Uterus (tissue), 2 donors: ENCODE measurements around the gene SETD4.

Source experiments
- POLR2A ChIP-seq, 2 donors: fragments of 450-650 bp; IDR thresholded peaks; one replicate each; pipeline ENCODE4 v1.6.1; 2016; ENCODE audit warnings: antibody characterized with exemption in 2 of 2, mild to moderate bottlenecking in 1 of 2, moderate library complexity in 1 of 2
- TF ChIP-seq, protein P1 (sequence below), 4 experiments: fragments of 200-600 bp in 2 of 4; fragments of 450-650 bp in 2 of 4; sonication (generic) in 2 of 4; IDR thresholded peaks; one replicate each; pipeline ENCODE4 v1.5.1; 2016 to 2019; ENCODE audit warnings: antibody characterized with exemption in 4 of 4, mild to moderate bottlenecking in 2 of 4, moderate library complexity in 1 of 4

GRCh38 chr21:36052860-36053714, 7.2 kb downstream of the SETD4 start:
- TF ChIP-seq, protein P1, sequence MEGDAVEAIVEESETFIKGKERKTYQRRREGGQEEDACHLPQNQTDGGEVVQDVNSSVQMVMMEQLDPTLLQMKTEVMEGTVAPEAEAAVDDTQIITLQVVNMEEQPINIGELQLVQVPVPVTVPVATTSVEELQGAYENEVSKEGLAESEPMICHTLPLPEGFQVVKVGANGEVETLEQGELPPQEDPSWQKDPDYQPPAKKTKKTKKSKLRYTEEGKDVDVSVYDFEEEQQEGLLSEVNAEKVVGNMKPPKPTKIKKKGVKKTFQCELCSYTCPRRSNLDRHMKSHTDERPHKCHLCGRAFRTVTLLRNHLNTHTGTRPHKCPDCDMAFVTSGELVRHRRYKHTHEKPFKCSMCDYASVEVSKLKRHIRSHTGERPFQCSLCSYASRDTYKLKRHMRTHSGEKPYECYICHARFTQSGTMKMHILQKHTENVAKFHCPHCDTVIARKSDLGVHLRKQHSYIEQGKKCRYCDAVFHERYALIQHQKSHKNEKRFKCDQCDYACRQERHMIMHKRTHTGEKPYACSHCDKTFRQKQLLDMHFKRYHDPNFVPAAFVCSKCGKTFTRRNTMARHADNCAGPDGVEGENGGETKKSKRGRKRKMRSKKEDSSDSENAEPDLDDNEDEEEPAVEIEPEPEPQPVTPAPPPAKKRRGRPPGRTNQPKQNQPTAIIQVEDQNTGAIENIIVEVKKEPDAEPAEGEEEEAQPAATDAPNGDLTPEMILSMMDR (IDR thresholded peaks at IDR 0.05): no peak
- no peak for TF ChIP-seq POLR2A (IDR thresholded peaks at IDR 0.05)
